ENCODE measurements around the gene PPP4R3B. TPM values are rescaled to one million over a fixed set of nuclear protein-coding genes. Genes with fewer than 3 reads are reported as not detected.

The PPP4R3B gene
- 32.8 and 40.9 TPM in 2 replicates for total RNA-seq
- 15.4 TPM for polyA plus RNA-seq (2012)

DNA sequence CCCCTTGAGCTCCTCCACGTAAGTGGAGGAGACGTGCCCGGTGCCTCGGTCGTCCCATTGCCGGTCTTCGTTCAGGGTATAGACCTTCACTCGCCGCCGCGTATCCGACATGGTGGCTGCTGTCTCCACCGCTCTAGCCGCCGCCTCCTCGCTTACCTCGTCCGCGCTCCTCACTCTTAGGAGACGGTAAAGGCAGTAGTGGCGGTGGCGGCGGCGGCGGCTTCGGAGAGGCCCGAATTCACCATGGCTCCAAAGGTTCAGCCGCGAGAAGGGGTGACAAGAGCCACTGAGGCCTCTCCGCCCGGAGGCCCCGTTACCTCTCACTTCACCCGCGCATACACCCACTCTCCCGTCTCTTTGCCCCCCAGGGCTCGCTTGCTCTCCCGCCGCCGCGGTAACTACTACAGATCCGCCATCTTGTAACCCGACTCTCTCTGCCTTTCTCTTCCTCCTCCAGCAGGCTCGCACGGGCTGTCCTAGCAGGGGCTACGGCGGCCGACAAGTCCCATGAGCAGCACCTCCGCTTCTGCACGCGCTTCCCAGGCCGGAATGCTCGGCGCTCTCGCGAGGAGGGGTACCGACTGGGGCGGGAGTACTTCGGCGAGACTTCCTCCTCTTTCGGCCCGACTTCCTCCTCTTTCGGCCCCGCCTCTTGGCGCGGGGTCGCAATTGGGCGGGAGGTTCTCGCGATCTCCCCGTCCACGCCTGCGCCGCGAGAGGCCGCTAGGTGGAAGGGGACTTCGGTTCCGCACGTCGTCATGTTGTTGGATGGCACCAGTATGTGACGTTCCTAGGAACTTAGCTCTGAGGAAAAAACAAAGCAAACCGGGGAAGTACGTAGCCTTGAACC, at the start of gene PPP4R3B:
PPP4R3B (minus strand) TSS at position 448 of the 850 bp plus-strand sequence; CDS start at position 111, 337 bp downstream.
- peak; percentile 100 for DNase-seq (ENCODE audit: low read depth)

DNA sequence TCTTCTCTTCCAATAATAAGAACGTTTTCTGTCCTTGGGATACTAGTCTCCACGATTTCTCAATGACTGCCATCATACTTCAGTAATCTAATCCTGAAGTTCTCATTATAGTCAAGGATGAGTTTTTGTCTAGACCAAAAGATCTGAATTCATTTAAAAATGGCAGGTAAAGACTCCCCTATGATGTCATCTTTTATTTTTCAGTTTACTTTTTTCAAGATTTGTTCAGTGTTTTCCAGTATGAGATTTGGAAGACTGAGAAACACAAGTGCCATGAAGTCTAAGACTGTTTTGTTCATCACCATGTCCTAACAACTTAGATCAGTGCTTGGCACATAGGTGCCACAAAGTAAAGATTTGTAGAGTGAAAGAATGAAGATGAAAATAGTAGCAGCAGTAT, 35.8 kb upstream of the PPP4R3B start:
- no peak for DNase-seq (ENCODE audit: low read depth)

DNA sequence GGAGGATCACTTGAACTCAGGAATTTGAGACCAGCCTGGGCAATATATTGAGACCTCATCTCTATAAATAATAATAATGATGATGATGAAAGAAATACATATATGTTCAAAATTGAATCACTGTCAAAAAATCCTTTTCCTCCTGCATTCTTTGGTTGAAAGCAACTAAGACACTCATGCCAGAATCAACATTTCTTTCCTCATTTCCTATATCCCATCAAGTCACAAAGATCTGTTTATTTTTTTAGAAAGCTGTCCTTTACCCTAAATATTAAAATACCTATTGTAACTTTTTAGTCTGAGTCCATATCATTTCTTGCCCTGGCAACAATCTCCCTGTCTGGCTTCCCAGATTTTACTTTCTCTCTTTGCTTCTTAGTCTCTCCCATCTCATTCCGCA, 31.8 kb upstream of the PPP4R3B start:
- no peak for DNase-seq (ENCODE audit: low read depth)

DNA sequence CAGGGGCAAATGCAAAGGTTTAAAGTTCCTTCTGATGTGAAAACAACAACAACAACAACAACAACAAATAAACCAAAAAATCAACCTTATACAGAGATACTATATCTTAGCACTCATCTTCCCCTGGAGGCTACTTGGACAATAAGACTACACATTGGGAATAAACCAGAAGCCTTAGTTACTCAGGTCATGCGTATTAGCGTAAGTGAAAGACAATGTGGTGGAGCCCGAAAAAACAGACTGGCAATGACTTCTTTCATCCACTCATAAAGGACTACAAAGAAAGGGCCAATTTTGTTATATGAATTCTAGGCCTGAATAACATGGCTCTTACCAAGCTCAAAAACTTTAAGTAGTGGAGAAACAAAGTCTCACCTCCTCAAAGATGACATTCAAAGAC, 19.4 kb upstream of the PPP4R3B start:
- no peak for DNase-seq (ENCODE audit: low read depth)

DNA sequence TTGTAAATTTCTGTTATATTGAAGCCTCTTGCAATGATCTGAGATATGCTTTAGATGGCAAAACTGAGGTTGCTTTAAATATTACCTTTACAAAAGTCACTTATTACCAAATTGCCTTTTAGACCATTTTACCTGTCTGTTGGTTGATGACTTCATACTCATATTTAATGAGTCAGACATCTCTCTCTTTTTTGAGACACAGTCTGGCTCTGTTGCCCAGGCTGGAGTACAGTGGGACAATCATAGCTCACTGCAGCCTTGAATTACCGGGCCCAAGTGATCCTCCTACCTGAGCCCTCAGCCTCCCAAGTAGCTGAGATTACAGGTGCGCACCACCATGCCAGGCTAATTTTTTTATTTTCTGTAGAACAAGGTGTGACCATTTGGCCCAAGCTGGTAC, 11.5 kb upstream of the PPP4R3B start:
- DNase-seq (ENCODE audit: low read depth) = no peak

DNA sequence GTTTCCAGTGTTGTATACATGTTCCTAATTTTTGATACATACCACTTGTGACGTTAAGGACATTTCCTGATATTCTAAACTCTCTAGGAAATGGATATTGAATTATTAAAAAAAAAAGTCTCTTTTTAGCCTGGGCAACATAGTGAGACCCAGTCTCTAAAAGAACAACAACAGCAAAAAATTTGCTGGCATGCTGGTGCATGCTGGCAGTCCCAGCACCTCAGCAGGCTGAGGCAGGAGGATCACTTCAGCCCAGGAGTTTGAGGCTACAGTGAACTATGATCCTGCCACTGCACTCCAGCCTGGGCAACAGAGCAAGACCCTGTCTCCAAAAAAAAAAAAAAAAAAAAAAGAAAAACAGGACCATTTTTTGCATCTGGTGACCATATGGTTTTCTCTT, 10.5 kb upstream of the PPP4R3B start:
- DNase-seq (ENCODE audit: low read depth) = no peak

DNA sequence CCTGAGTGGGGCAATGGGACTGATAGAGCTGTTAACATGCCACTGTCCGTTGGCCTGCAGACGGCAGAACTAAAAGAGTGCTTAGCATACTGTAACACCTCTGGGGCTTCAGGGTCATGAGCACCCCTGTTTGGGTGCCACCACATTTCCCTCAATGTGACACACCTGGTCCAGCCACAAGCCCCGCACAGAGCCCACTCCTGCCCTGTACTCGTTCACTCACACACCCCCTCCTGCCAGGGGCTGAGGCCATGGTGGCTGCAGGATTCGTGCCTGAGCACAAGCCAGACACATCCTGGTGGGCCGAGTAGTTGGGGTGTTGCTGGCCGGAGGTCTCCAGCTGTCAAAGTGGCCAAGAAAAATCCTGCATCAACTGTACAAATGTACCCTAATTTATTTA, 4.4 kb upstream of the PPP4R3B start:
- DNase-seq (ENCODE audit: low read depth) = no peak

DNA sequence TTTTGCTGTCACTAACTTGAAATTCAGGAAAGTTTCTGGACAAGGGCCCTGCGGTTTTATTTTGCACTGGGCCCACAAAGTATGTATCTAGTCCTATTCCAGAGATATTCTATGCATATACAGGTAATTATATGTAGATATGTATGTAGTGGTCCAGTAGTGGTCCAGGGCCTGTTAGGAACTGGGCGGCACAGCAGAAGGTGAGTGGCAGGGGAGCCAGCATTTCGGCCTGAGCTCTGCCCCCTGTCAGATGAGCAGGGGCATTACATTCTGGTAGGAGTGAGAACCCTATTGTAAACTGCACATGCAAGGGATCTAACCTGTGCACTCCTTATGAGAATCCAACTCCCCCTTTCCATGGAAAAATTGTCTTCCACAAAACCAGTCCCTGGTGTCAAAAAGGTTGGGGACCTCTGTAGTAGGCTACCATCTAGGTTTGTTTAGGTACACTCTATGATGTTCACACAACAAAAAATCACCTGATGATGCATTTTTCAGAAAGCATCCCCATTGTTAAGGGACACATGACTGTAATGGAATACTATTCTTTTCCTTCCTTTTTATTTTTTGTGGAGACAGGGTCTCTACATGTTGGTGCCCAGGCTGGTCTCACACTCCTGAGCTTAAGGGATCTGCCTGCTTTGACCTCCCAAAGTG, 2.8 kb upstream of the PPP4R3B start:
- DNase-seq (ENCODE audit: low read depth) = peak; percentile 3

DNA sequence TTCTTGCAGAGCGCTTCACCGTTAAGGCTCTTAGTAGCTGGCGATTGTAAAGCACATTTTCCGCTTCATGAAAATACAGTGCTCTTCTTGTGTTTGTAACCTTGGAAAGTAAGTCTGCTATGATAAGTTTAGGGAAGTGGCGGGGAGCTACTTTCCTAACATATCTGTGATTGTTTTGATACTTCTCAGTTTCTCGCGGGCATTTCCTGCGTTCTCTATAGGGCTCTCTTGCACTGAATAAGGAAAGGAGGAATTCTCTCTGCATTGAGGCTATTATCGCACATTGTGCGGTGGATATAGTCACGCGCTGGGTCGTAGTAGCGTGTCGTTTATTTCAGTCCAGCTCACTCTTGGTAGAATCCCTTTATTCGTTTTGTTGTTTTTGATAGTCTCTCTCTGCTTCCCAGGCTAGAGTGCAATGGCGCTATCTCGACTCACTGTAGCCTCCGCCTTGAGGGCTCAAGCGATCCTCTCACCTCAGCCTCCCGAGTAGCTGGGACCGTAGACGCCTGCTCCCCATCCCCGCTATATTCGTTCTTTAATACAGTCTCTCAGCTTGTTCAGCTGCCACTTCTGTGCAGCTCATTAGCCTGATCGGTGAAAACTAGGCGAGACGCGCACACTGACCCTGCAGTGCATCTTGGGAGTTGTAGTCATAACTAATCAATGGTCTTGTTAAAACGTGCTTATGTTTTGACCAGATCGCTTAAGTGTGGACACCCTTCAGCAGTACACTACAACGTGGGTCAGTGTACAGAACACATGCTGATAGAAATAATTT, 1.0 kb upstream of the PPP4R3B start:
- peak; percentile 73 for DNase-seq (ENCODE audit: low read depth)

DNA sequence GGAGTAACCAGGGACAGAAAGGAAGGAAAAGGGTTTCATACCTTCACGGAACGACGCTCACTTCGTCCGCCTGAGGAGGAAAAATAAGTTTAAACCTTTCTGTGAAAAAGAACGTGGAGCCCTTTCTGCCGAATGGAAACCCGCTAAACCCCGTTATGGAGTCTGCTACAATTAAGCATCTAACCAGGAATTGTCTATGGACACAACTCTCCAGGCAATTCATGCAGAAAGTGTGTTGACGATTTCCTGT, 528 bp upstream of the PPP4R3B start:
- no peak for DNase-seq (ENCODE audit: low read depth)

DNA sequence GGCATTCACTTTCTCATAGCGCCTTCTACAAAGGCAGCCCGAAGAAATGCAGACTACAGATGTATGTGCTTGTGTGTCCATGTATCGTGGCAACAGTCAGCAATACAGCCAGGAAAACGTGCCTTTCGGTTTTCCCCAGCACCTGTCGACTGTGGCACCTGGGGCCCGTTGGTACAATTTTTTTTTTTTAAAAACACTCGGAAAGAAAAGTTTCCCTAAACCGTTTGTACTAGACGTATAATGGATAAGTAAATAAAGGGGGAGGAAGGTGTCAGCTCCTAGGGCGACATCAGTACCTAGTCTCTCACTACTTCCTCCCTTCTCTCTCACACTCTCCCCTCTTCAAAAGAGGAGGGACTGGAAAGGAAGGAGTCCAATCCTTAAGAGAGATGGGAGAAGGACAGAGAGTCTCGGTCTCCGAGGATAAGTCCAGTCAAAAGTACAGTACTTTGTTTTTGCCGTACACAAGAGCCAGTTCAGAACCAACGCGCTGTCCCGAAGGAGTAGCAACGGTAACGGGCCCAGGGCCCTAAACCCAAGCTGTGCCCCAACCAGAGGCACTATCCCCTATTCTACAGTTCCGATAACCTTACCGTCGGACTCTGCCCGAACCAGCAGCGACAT, 759 bp downstream of the PPP4R3B start:
- peak; percentile 61 for DNase-seq (ENCODE audit: low read depth)

DNA sequence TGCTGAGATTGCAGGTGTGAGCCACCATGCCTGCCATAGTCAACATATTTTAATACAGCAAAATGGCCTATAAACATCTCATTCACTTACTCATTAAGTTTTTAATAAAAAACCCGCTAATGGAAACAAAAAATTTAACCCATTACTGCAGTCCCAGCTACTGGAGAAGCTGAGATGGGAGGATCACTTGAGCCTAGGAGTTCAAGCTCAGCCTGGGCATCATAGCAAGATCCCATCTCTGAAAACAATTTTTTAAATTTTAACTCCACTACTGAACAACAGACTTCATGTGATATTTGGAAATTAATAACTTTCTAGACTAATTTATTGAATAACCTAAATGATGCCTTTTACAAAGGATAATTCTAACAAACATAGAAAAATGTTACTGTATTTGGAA, 5.4 kb downstream of the PPP4R3B start:
- no peak for DNase-seq (ENCODE audit: low read depth)

DNA sequence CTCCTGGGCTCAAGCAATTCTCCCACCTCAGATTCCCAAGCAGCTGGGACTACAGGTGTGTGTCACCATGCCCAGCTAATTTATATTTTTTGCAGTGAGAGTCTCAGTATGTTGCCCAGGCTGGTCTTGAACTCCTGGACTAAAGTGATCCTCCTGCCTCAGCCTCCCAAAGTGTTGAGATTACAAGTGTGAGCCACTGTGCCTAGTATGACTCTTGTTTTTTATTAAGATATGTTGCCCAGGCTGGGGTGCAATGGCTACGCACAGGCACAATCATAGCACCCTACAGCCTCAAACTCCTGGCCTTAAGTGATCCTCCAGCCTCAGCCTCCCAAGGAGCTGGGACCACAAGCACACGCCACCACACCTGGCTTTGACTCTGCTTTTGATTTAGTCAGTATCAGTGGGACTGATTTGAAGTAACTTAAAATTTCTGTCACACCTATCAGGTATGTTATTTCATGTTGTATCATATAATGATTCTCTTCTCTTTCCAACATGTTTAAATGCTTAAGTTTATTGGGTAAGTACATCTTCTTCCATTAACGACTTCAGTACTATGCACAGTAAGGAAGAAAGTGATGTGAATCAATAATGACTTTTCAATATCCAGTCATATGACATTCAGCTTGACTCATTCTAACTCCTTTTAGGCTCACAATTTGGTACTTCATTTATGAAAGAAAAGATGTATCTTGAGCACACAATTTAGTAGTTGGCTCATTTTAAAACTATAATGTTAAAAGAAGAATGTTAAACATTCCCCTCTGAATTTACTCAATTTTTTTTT, 6.3 kb downstream of the PPP4R3B start:
- DNase-seq (ENCODE audit: low read depth) = no peak

DNA sequence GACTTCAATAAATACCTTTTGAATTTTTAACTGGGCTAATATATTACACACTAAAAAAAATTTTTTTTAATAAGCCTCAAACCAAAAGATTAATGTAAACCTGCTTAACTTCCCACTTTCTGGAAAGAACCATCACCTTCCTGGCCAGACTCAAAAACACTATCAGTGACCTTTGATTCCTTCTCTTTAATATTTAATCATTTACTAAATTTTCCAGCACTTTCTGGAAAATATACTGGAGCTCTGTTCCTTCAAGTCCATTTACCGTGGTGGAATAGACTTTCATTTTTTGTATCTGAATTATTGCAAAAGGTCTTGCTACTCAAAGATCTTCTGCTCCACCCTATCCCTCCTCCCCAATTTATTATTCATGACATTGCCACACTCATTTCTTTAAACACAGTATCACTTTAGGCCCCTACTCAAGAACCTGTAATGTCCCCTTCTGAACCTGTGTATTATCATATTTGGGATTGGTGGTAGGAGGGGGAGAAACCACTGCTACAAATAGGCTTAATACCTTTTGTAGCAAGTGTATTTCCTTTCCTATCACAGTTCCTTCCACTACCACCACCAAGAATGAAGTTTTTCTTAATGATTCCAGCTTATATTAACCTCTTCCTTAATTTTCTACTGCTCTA, 7.4 kb downstream of the PPP4R3B start:
- no peak for DNase-seq (ENCODE audit: low read depth)

DNA sequence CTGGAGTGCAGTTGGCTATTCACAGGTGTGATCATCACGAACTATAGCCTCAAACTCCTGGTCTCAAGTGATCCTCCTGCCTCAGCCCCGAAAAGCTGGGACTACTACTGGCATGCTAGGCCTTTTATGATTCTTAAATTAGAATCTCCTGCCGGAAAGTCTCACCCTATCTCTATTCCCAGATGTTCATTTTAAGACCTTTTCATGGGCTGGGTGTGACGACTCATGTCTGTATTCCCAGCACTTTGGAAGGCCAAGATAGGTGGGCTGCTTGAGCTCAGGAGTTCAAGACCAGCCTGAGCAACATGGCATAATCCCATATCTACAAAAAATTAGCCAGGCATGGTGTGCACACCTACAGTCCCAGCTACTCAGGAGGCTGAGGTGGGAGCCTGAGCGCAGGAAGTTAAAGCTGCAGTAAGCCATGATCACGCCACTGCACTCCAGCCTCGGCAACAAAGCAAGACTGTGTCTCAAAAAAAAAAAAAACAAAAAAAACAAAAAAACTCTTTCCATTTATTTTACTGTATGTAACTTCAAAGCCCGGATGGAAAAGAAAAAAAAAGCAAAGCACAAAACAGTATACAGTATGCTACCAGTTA, 8.1 kb downstream of the PPP4R3B start:
- no peak for DNase-seq (ENCODE audit: low read depth)

DNA sequence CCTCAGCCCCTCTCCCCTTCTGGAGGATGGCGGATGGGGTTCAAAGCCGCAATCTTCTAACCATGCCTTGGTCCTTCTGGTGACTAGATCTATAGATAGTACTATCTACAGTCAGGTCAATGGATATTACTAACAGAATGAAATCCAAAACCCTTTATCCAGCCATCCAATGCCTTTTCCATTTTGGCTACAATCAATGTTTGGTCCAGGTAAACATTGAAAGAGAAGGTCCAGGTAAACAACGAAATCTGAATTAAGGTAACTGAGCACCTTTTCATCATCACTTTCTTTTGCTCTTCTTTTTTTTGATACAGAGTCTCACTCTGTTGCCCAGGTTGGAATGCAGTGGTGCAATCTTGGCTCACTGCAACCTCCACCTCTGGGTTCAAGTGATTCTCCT, 9.7 kb downstream of the PPP4R3B start:
- DNase-seq (ENCODE audit: low read depth) = no peak

DNA sequence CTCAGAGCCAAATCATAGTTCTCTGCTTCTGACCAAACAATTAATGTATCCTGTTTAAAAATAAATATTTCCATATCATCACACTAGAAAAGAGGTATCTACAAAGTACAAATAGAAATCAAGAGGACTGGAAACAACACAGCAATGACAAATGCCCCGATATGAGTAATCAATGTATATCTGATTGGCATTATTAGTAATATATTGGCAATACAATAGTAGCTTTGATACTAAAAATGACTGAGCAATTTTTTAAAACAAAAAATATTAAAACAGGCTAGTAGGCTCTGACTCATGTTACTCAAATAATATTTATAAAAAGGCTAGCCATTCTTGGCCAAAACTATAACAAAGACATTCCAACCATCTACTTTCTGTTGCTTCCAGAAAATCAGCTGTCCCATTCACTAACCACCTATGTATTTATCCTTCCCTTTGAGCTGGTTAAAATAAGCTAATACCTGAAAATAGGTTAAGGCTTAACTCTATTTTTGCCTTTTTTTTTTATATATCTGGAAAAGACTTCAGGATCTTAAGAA, 13.3 kb downstream of the PPP4R3B start:
- DNase-seq (ENCODE audit: low read depth) = peak; percentile 32

DNA sequence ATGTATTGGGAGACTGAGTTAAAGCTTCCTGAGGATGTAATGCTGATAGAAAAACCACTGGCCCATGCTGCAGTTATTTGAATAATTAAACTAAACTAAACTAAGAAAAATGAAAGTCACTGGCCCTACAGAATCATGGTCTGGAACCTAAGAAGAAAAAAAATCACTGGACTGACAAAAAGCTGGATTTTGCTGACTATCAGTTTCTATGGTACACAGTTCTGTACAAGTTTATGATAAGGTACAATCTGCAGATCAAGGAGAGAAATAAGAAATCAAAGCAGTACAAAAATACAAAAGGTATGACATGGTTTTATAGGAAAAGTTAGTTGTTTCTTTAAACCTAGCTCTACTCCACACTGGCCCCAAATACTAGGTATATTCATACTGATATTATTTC, 15.6 kb downstream of the PPP4R3B start:
- DNase-seq (ENCODE audit: low read depth) = no peak

DNA sequence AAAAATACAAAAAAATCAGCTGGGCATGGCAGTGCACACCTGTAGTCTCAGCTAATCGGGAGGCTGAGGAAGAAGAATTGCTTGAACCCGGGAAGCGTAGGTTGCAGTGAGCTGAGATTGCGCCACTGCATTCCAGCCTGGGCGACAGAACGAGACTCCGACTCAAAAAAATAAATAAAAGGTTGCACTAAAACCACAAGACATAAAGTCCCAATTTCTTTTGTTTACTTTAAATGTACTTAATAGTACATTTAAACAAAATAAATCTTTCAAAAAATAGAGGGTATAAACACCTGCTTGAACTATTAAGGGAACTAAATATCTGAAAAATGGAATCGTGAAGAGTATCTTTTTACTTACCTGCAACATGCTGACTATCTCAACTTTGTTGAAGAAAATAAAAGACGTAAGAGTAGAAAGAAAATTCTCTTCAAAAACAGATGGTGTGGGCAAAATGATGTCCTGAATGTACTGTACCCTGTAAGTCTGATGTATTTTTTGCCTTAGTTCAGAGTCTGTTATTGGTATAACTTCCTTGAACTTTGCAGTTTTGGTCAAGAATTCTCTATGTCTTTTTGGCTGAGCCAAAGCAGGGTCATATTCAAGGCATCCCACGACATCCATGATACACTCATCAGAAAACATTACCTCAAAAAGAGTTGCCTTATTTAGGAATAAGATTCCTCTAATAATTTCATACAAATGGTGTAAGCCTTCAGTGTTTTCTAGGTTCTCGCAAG, 19.2 kb downstream of the PPP4R3B start:
- no peak for DNase-seq (ENCODE audit: low read depth)

Data from myocyte (in vitro differentiated cells).